ENCODE results near the gene CUL4A.
A peak's percentile ranks its signal among the peaks of the same experiment; 100 is the strongest.

The CUL4A gene

GRCh38 chr13:113295776-113296175, 86.4 kb downstream of the CUL4A start:
- Histone ChIP-seq H3K9me3 (ENCODE audit: severe bottlenecking) (no peaks in the 10 kb centered on the region), H3K27ac (ENCODE audit: poor library complexity, severe bottlenecking) (no peak overlapping the region), H3K36me3 (ENCODE audit: low read depth) (no peaks in the 10 kb centered on the region), H3K27me3 (ENCODE audit: insufficient read depth, poor library complexity, severe bottlenecking) (no peaks in the 10 kb centered on the region), H3K4me1 (ENCODE audit: insufficient read depth, poor library complexity, severe bottlenecking) (peaks cover 7% of the 10 kb centered on the region), H3K4me3 (ENCODE audit: severe bottlenecking) (no peak overlapping the region)
- no peak for TF ChIP-seq CTCF (IDR thresholded peaks at IDR 0.05; ENCODE audit: poor library complexity, severe bottlenecking)
- ATAC-seq (ENCODE audit: low read depth) (no peak), DNase-seq (ENCODE audit: low spot score) (no peak)

GRCh38 chr13:113296823-113297369, 87.5 kb downstream of the CUL4A start, which contains the start of gene LAMP1:
LAMP1 (plus strand) TSS chr13:113297239; CDS start chr13:113297435, 196 bp downstream.
- no peaks in the 10 kb centered on the region for H3K9me3 ChIP-seq (ENCODE audit: severe bottlenecking)

GRCh38 chr13:113297370-113298042, 88.1 kb downstream of the CUL4A start:
- no peak; the same call in 2 of the 3 replicates for ATAC-seq (ENCODE audit: low read depth)
- no peaks in the 10 kb centered on the region for H3K27me3 ChIP-seq (ENCODE audit: insufficient read depth, poor library complexity, severe bottlenecking)
- H3K27ac ChIP-seq (ENCODE audit: poor library complexity, severe bottlenecking), result peak overlapping the region; percentile 45
- TF ChIP-seq CTCF (IDR thresholded peaks at IDR 0.05; ENCODE audit: poor library complexity, severe bottlenecking), result no peak
- no peaks in the 10 kb centered on the region for H3K9me3 ChIP-seq (ENCODE audit: severe bottlenecking)
- no peak for DNase-seq (ENCODE audit: low spot score)
- peak overlapping the region; percentile 86 for H3K4me3 ChIP-seq (ENCODE audit: severe bottlenecking)
- peaks cover 7% of the 10 kb centered on the region for H3K4me1 ChIP-seq (ENCODE audit: insufficient read depth, poor library complexity, severe bottlenecking)
- no peaks in the 10 kb centered on the region for H3K36me3 ChIP-seq (ENCODE audit: low read depth)

More at GRCh38 chr13:113296823-113297369, 87.5 kb downstream of the CUL4A start, which contains the start of gene LAMP1:
- Histone ChIP-seq H3K27me3 (ENCODE audit: insufficient read depth, poor library complexity, severe bottlenecking) (no peaks in the 10 kb centered on the region), H3K27ac (ENCODE audit: poor library complexity, severe bottlenecking) (peak within 1 kb of the TSS; percentile 45), H3K36me3 (ENCODE audit: low read depth) (no peaks in the 10 kb centered on the region), H3K4me3 (ENCODE audit: severe bottlenecking) (peak within 1 kb of the TSS; percentile 86), H3K4me1 (ENCODE audit: insufficient read depth, poor library complexity, severe bottlenecking) (peaks cover 7% of the 10 kb centered on the region)
- DNase-seq (ENCODE audit: low spot score) (peak; percentile 92), ATAC-seq (ENCODE audit: low read depth) (peak; percentile 74)
- TF ChIP-seq CTCF (IDR thresholded peaks at IDR 0.05; ENCODE audit: poor library complexity, severe bottlenecking), result no peak

- peak overlapping the region; percentile 86 for H3K4me3 ChIP-seq (ENCODE audit: severe bottlenecking)
- DNase-seq (ENCODE audit: low spot score) (no peak), ATAC-seq (ENCODE audit: low read depth) (peak; percentile 32; the same call in 2 of the 3 replicates)
- TF ChIP-seq CTCF (IDR thresholded peaks at IDR 0.05; ENCODE audit: poor library complexity, severe bottlenecking), result no peak
- peak overlapping the region; percentile 45 for H3K27ac ChIP-seq (ENCODE audit: poor library complexity, severe bottlenecking)
- H3K9me3 ChIP-seq (ENCODE audit: severe bottlenecking), result no peaks in the 10 kb centered on the region
- H3K4me1 ChIP-seq (ENCODE audit: insufficient read depth, poor library complexity, severe bottlenecking), result peaks cover 7% of the 10 kb centered on the region
- no peaks in the 10 kb centered on the region for H3K36me3 ChIP-seq (ENCODE audit: low read depth)
- H3K27me3 ChIP-seq (ENCODE audit: insufficient read depth, poor library complexity, severe bottlenecking), result no peaks in the 10 kb centered on the region
Observed at GRCh38 chr13:113298043-113298945, 88.9 kb downstream of the CUL4A start.
